SK-N-SH treated with all-trans-retinoic acid at 6 μM for 48 hours (cell line): ENCODE data around the gene TRIM71.

Experiments used
- GLIS3 ChIP-seq: fragments of 250-450 bp; sonication (Bioruptor Pico); IDR thresholded peaks from 2 replicates; pipeline ENCODE4 v1.5.0; 2020; ENCODE audit warnings: mild to moderate bottlenecking, moderate library complexity
- ISL1 ChIP-seq: fragments of 250-450 bp; sonication (Bioruptor Pico); IDR thresholded peaks from 2 replicates; pipeline ENCODE4 v2.1.2; 2022; ENCODE audit warnings: mild to moderate bottlenecking, moderate library complexity
- ZNF565 ChIP-seq: fragments of 450-650 bp; formaldehyde crosslinking; conservative IDR thresholded peaks from 2 replicates; pipeline ENCODE4 v1.5.0; 2020; ENCODE audit warnings: low read depth, mild to moderate bottlenecking, moderate library complexity

- TF ChIP-seq ISL1: no peak
- no peak for TF ChIP-seq GLIS3 (CRISPR knock-in tag)
- no peak for TF ChIP-seq ZNF565 (CRISPR knock-in tag)
Observed at GRCh38 chr3:32930161-32930560, 112.4 kb downstream of the TRIM71 start.
